ENCODE measurements around the gene IL4R. TPM values are rescaled to one million over a fixed set of nuclear protein-coding genes. Genes with fewer than 3 reads are reported as not detected.
"Not testable (repeated sequence)": the region's sequence is repeated elsewhere in the genome, so short reads cannot be mapped to it uniquely, and the experiment has no call there.

Gene IL4R
- total and polyA plus RNA-seq, 7 donors: 16.9 to 177 (median 55.3) TPM

- H3K27me3 ChIP-seq: no peaks in the 10 kb centered on the region
- peak within 1 kb of the TSS; percentile 77 to 90 (median 88) for H3K27ac ChIP-seq
- intact Hi-C loops (cut with DNase I): loop anchor here (2.0 to 5.0 kb wide), 3 partner anchors 34 to 66 kb away; partner anchors contain the start of gene KDM8
- H3K36me3 ChIP-seq: no peaks in the 10 kb centered on the region
- peaks cover 0 to 17% (median 13%) of the 10 kb centered on the region in 4 donors for H3K4me1 ChIP-seq
- H3K9me3 ChIP-seq: no peaks in the 10 kb centered on the region
- H3K4me3 ChIP-seq: peak within 1 kb of the TSS; percentile 50 to 89 (median 82)
- peak; percentile 99 for DNase-seq
- WGBS, 2 donors: 6 to 7% methylated on average over 58 of the region's 58 CpGs
- TF ChIP-seq POLR2AphosphoS5 (IDR thresholded peaks at IDR 0.05): peak; percentile 94 to 97 (median 96)
- TF ChIP-seq POLR2A (IDR thresholded peaks at IDR 0.05): peak; percentile 74 to 84
- TF ChIP-seq CTCF (IDR thresholded peaks at IDR 0.05): peak in 2 of 4 experiments; percentile 28 to 46
- TF ChIP-seq EP300 (IDR thresholded peaks at IDR 0.05): no peak
Measured at GRCh38 chr16:27268376-27269299, 45.1 kb upstream of the IL4R start, which contains the start of gene NSMCE1. TSS of gene NSMCE1 (minus strand) at chr16:27268772. CDS start at chr16:27257570, 11,202 bp downstream.

GRCh38 chr16:27269300-27270150 lies 44.2 kb upstream of the IL4R start:
- no peaks in the 10 kb centered on the region for H3K27me3 ChIP-seq
- H3K36me3 ChIP-seq: no peaks in the 10 kb centered on the region
- 64 to 78% methylated on average over 9 of the region's 9 CpGs for WGBS, 2 donors
- H3K4me1 ChIP-seq: peaks cover 0 to 17% (median 13%) of the 10 kb centered on the region in 4 donors
- peak overlapping the region in 3 of 4 donors; percentile 87 to 90 (median 88) for H3K27ac ChIP-seq
- peak overlapping the region; percentile 50 to 89 (median 82) for H3K4me3 ChIP-seq
- H3K9me3 ChIP-seq: no peaks in the 10 kb centered on the region
- no peak for DNase-seq
- intact Hi-C loops (cut with DNase I): loop anchor here (2.0 to 5.0 kb wide), 3 partner anchors 35 to 67 kb away; partner anchors contain the start of gene KDM8
- TF ChIP-seq CTCF (IDR thresholded peaks at IDR 0.05): no peak
- TF ChIP-seq EP300 (IDR thresholded peaks at IDR 0.05): no peak

GRCh38 chr16:27270349-27270748 lies 43.4 kb upstream of the IL4R start:
- no peak for DNase-seq
- H3K27ac ChIP-seq: no peak overlapping the region
- intact Hi-C loops (cut with DNase I): no loop called here
- H3K27me3 ChIP-seq: no peaks in the 10 kb centered on the region
- H3K4me3 ChIP-seq: no peak overlapping the region
- TF ChIP-seq CTCF (IDR thresholded peaks at IDR 0.05): no peak
- no peak for TF ChIP-seq POLR2A (IDR thresholded peaks at IDR 0.05)
- no peak for TF ChIP-seq POLR2AphosphoS5 (IDR thresholded peaks at IDR 0.05)
- TF ChIP-seq EP300 (IDR thresholded peaks at IDR 0.05): no peak
- 93 to 94% methylated on average over 4 of the region's 4 CpGs for WGBS, 2 donors
- no peaks in the 10 kb centered on the region for H3K9me3 ChIP-seq
- H3K36me3 ChIP-seq: no peaks in the 10 kb centered on the region
- peaks cover 0 to 17% (median 13%) of the 10 kb centered on the region in 4 donors for H3K4me1 ChIP-seq

- Histone ChIP-seq H3K36me3 (no peaks in the 10 kb centered on the region), H3K4me3 (no peak overlapping the region), H3K4me1 (peaks cover 0 to 17% (median 13%) of the 10 kb centered on the region in 4 donors), H3K27me3 (no peaks in the 10 kb centered on the region), H3K9me3 (no peaks in the 10 kb centered on the region), H3K27ac (no peak overlapping the region)
- TF ChIP-seq EP300 (IDR thresholded peaks at IDR 0.05): no peak
- TF ChIP-seq CTCF (IDR thresholded peaks at IDR 0.05): no peak
- no peak for TF ChIP-seq POLR2AphosphoS5 (IDR thresholded peaks at IDR 0.05)
- no peak for TF ChIP-seq POLR2A (IDR thresholded peaks at IDR 0.05)
- intact Hi-C loops (cut with DNase I): no loop called here
- DNase-seq: no peak
- 93 to 94% methylated on average over 4 of the region's 4 CpGs for WGBS, 2 donors
Measured at GRCh38 chr16:27272076-27272475, 41.7 kb upstream of the IL4R start.

GRCh38 chr16:27272697-27273096 lies 41.1 kb upstream of the IL4R start:
- H3K36me3 ChIP-seq; H3K4me3 ChIP-seq; H3K27ac ChIP-seq; intact Hi-C loops (cut with DNase I); H3K27me3 ChIP-seq; DNase-seq; H3K9me3 ChIP-seq: not testable (repeated sequence)
- H3K4me1 ChIP-seq: peaks cover 0 to 12% (median 11%) of the 10 kb centered on the region in 4 donors
- WGBS, 2 donors: 97 to 98% methylated on average over 7 of the region's 7 CpGs
